GM12878 (cell line): Measurements from ENCODE around the gene AK8.

Experiments used
- ATF7 ChIP-seq: fragments of 450-650 bp; IDR thresholded peaks from 2 replicates; pipeline ENCODE4 v1.6.1; 2016; ENCODE audit warnings: low read depth, mild to moderate bottlenecking
- CTCF ChIP-seq, 3 experiments: IDR thresholded peaks in 2 of 3; conservative IDR thresholded peaks in 1 of 3; 2 replicates each; pipeline ENCODE4 v1.5.1; 2011; ENCODE audit warnings: low read depth in 3 of 3, low read length in 3 of 3, mild to moderate bottlenecking in 3 of 3, control low read depth in 2 of 3, moderate library complexity in 2 of 3, inconsistent platforms in 1 of 3, mixed read lengths in 1 of 3; ENCODE audit not compliant: control insufficient read depth in 2 of 3, insufficient read depth in 1 of 3; ENCODE audit errors: extremely low read depth in 1 of 3
- ESRRA ChIP-seq: IDR thresholded peaks from 2 replicates; pipeline ENCODE4 v1.6.1; 2012; ENCODE audit warnings: mild to moderate bottlenecking, low read length, improper control_type of control experiment
- EZH2 ChIP-seq: IDR thresholded peaks from 2 replicates; pipeline ENCODE4 v1.6.1; 2012; ENCODE audit warnings: low read depth, mild to moderate bottlenecking, control low read depth, inconsistent platforms, low read length, borderline replicate concordance; ENCODE audit not compliant: control insufficient read depth
- NRF1 ChIP-seq: conservative IDR thresholded peaks from 2 replicates; pipeline ENCODE4 v1.6.1; 2011; ENCODE audit warnings: mild to moderate bottlenecking, low read depth, low read length, improper control_type of control experiment
- TAF1 ChIP-seq: IDR thresholded peaks from 2 replicates; pipeline ENCODE4 v1.6.1; 2011; ENCODE audit warnings: mild to moderate bottlenecking, low read depth, low read length, borderline replicate concordance

DNA sequence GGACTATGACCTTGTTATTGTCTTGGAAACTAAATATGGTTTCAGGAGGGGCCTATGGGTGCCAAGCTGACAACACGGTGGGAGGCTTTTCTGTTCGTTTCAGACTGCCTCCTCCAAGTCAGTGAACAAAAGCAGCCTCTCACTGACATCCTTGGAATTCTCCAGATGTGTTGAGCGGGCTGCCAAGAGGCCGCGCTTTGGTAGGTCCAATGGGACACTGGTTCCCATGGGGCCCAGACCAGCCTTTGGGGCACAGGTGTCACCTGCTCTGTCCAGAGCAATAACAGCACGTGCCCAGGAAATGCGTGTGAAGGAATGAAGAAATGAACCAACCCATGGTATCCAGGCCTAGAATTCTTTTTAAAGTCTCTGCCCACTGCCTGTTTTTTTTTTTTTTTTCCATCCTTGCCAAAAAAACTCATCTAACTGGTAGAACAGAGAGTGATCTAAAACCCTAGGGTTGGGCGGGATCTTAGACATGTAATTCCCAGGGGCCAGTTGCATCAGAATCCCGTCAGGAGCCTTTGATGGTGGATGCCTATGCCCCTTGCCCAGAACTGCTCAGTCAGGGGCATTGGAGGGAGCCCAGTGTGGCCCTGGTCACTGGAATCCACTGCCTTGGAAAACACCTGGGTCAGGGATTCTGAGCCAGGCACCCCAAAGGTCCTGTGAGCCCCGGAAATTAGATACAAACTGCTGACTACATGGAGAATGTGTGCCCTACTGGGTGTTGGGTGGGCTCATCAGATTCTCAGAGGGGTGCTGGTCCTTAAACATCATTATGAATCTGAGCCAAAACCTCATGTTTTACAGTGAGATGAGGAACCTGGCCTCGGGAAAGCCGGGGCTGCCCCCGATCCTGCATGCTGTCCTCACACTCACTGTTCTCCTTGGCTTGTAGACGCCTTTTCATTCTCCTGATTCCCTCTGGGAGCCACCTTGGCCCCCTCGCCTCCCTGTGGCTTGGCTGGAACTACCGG lies 147.7 kb downstream of the AK8 start:
- TF ChIP-seq CTCF (IDR thresholded peaks at IDR 0.05 in 2 of 3, conservative IDR thresholded peaks at IDR 0.05 in 1 of 3; ENCODE audit: control insufficient read depth in 2 of 3, extremely low read depth in 1 of 3, insufficient read depth in 1 of 3, low read depth in 3 of 3, low read length in 3 of 3) (no peak), ATF7 (no peak), ESRRA (no peak), EZH2 (no peak), NRF1 (no peak), TAF1 (no peak)
